Stomach (tissue), 9 donors: ENCODE results near the gene YBX1. TPM values are rescaled to one million over a fixed set of nuclear protein-coding genes. Genes with fewer than 3 reads are reported as not detected.

Source experiments
- DNase-seq, 2 donors: peaks; one replicate each; pipeline versions ENCODE4 v3.0.0 to v3.0.0-alpha.2; 2013 to 2019
- H3K27ac ChIP-seq, 5 donors: fragments of 200-600 bp in 4 of 5; sonication (generic) in 4 of 5; one replicate each; pipeline ENCODE4 v1.5.1; 2013 to 2019; ENCODE audit warnings: mild to moderate bottlenecking in 1 of 5, moderate library complexity in 1 of 5
- H3K27me3 ChIP-seq, 3 donors: fragments of 200-600 bp; sonication (generic); one replicate each; pipeline ENCODE4 v1.5.1; 2017 to 2019; ENCODE audit warnings: mixed run types in 1 of 3
- H3K36me3 ChIP-seq, 4 donors: fragments of 200-600 bp; sonication (generic); 1 replicate in 3 of 4; 2 replicates in 1 of 4; pipeline ENCODE4 v1.5.1; 2016 to 2019
- H3K4me1 ChIP-seq, 4 donors: fragments of 200-600 bp; sonication (generic); one replicate each; pipeline ENCODE4 v1.5.1; 2016 to 2019
- H3K4me3 ChIP-seq, 4 donors: fragments of 200-600 bp; sonication (generic) in 3 of 4; one replicate each; pipeline ENCODE4 v1.5.1; 2016 to 2019; ENCODE audit warnings: mild to moderate bottlenecking in 1 of 4
- H3K9me3 ChIP-seq, 4 donors: fragments of 200-600 bp; sonication (generic); one replicate each; pipeline ENCODE4 v1.5.1; 2016 to 2019
- CTCF ChIP-seq, 7 experiments: fragments of 450-650 bp in 4 of 7; fragments of 200-600 bp in 3 of 7; sonication (generic) in 3 of 7; IDR thresholded peaks; one replicate each; pipeline ENCODE4 v1.5.1; 2016 to 2019; ENCODE audit warnings: antibody characterized with exemption in 7 of 7, control low read depth in 2 of 7, mild to moderate bottlenecking in 1 of 7
- EP300 ChIP-seq: sonication (generic); formaldehyde crosslinking; IDR thresholded peaks from one replicate; pipeline ENCODE4 v1.6.1; 2017; ENCODE audit warnings: antibody characterized with exemption
- POLR2A ChIP-seq, 4 donors: fragments of 450-650 bp; IDR thresholded peaks; one replicate each; pipeline ENCODE4 v1.6.1; 2016; ENCODE audit warnings: antibody characterized with exemption in 4 of 4, control low read depth in 2 of 4, mild to moderate bottlenecking in 1 of 4, moderate library complexity in 1 of 4
- POLR2AphosphoS5 ChIP-seq, 3 donors: sonication (generic); formaldehyde crosslinking; IDR thresholded peaks; one replicate each; pipeline ENCODE4 v1.6.1; 2016; ENCODE audit warnings: antibody characterized with exemption in 3 of 3
- WGBS, 5 donors: extraction: QIAGEN DNeasy Blood & Tissue Kit in 3 of 5; methylation state at CpG; one replicate each; pipeline versions ENCODE4 v1.1.5 to v1.1.7; 2013 to 2018; 5-methylcytosine and 5-hydroxymethylcytosine counted together
- intact Hi-C: fragments of 100-400 bp; cut with DNase I; formaldehyde crosslinking; loops from one replicate; pipeline ENCODE4 v1.15.1; 2023; ENCODE audit warnings: low total_unique reads
- polyA plus RNA-seq, 3 donors: library from polyadenylated mRNA; stranded (reverse); fragments of 200-250 nt; gene quantifications; one replicate each; pipeline ENCODE4 v1.2.3, GENCODE V29; 2013
- total RNA-seq, 5 donors: library from RNA; depleted of rRNA; stranded (reverse); fragments of >200 nt; gene quantifications; one replicate each; pipeline versions ENCODE4 v1.1.0 to v1.2.3, GENCODE V29; 2014 to 2016
- donor health status: healthy with polysubstance abuse.
- donor health status: Bipolar disorder and iron deficiency.
- donor health status: healthy.

YBX1 gene
- total and polyA plus RNA-seq, 8 donors = 201 to 844 (median 367) TPM

GRCh38 chr1:42730002-42730401 is 47.8 kb downstream of the YBX1 start:
- no peak for DNase-seq
- Histone ChIP-seq H3K27me3 (no peaks in the 10 kb centered on the region), H3K9me3 (no peaks in the 10 kb centered on the region), H3K4me1 (no peaks in the 10 kb centered on the region), H3K27ac (no peak overlapping the region), H3K4me3 (no peak overlapping the region), H3K36me3 (no peaks in the 10 kb centered on the region)
- intact Hi-C loops = no loop called here
- 82 to 94% (median 90%) methylated on average over 3 of the region's 3 CpGs for WGBS, 5 donors
- TF ChIP-seq CTCF (IDR thresholded peaks at IDR 0.05) = no peak
- TF ChIP-seq POLR2AphosphoS5 (IDR thresholded peaks at IDR 0.05) = no peak
- no peak for TF ChIP-seq EP300
- no peak for TF ChIP-seq POLR2A (IDR thresholded peaks at IDR 0.05)

GRCh38 chr1:42730988-42731387 is 48.8 kb downstream of the YBX1 start:
- H3K36me3 ChIP-seq = no peaks in the 10 kb centered on the region
- 60 to 72% (median 63%) methylated on average over 4 of the region's 4 CpGs for whole genome bisulfite sequencing, 5 donors
- H3K9me3 ChIP-seq = no peaks in the 10 kb centered on the region
- no peak for DNase-seq
- H3K4me1 ChIP-seq = no peaks in the 10 kb centered on the region
- intact Hi-C loops = no loop called here
- no peaks in the 10 kb centered on the region for H3K27me3 ChIP-seq
- TF ChIP-seq POLR2AphosphoS5 (IDR thresholded peaks at IDR 0.05) (no peak), POLR2A (IDR thresholded peaks at IDR 0.05) (no peak), EP300 (no peak), CTCF (IDR thresholded peaks at IDR 0.05) (no peak)
- no peak overlapping the region for H3K27ac ChIP-seq
- H3K4me3 ChIP-seq = no peak overlapping the region

- intact Hi-C loops = no loop called here
- DNase-seq = no peak
- Histone ChIP-seq H3K27me3 (no peaks in the 10 kb centered on the region), H3K4me3 (no peak overlapping the region), H3K4me1 (no peaks in the 10 kb centered on the region), H3K27ac (no peak overlapping the region), H3K36me3 (no peaks in the 10 kb centered on the region), H3K9me3 (no peaks in the 10 kb centered on the region)
- no peak for TF ChIP-seq EP300
- no peak for TF ChIP-seq POLR2AphosphoS5 (IDR thresholded peaks at IDR 0.05)
- TF ChIP-seq CTCF (IDR thresholded peaks at IDR 0.05) = no peak
- TF ChIP-seq POLR2A (IDR thresholded peaks at IDR 0.05) = no peak
- WGBS, 5 donors = 55 to 66% (median 62%) methylated on average over 3 of the region's 3 CpGs
These were observed 49.4 kb downstream of the YBX1 start for GRCh38 chr1:42731585-42731984.

GRCh38 chr1:42732126-42732680 is 50.0 kb downstream of the YBX1 start:
- H3K4me3 ChIP-seq = no peak overlapping the region
- no peak for DNase-seq
- H3K27me3 ChIP-seq = no peaks in the 10 kb centered on the region
- 78 to 86% (median 82%) methylated on average over 10 of the region's 10 CpGs for whole genome bisulfite sequencing, 5 donors
- no peak overlapping the region for H3K27ac ChIP-seq
- TF ChIP-seq POLR2A (IDR thresholded peaks at IDR 0.05) = no peak
- TF ChIP-seq EP300 = no peak
- no peak for TF ChIP-seq CTCF (IDR thresholded peaks at IDR 0.05)
- TF ChIP-seq POLR2AphosphoS5 (IDR thresholded peaks at IDR 0.05) = no peak
- intact Hi-C loops = no loop called here
- no peaks in the 10 kb centered on the region for H3K36me3 ChIP-seq
- H3K4me1 ChIP-seq = peaks cover 0 to 4% (median 0%) of the 10 kb centered on the region in 4 donors
- no peaks in the 10 kb centered on the region for H3K9me3 ChIP-seq
